ENCODE results near the gene TNXB.

Gene TNXB, protein sequence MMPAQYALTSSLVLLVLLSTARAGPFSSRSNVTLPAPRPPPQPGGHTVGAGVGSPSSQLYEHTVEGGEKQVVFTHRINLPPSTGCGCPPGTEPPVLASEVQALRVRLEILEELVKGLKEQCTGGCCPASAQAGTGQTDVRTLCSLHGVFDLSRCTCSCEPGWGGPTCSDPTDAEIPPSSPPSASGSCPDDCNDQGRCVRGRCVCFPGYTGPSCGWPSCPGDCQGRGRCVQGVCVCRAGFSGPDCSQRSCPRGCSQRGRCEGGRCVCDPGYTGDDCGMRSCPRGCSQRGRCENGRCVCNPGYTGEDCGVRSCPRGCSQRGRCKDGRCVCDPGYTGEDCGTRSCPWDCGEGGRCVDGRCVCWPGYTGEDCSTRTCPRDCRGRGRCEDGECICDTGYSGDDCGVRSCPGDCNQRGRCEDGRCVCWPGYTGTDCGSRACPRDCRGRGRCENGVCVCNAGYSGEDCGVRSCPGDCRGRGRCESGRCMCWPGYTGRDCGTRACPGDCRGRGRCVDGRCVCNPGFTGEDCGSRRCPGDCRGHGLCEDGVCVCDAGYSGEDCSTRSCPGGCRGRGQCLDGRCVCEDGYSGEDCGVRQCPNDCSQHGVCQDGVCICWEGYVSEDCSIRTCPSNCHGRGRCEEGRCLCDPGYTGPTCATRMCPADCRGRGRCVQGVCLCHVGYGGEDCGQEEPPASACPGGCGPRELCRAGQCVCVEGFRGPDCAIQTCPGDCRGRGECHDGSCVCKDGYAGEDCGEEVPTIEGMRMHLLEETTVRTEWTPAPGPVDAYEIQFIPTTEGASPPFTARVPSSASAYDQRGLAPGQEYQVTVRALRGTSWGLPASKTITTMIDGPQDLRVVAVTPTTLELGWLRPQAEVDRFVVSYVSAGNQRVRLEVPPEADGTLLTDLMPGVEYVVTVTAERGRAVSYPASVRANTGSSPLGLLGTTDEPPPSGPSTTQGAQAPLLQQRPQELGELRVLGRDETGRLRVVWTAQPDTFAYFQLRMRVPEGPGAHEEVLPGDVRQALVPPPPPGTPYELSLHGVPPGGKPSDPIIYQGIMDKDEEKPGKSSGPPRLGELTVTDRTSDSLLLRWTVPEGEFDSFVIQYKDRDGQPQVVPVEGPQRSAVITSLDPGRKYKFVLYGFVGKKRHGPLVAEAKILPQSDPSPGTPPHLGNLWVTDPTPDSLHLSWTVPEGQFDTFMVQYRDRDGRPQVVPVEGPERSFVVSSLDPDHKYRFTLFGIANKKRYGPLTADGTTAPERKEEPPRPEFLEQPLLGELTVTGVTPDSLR (N-terminal part only)
- 2.3 to 7.8 (median 4.9) reads per million in 4 experiments for total RNA-seq

DNA sequence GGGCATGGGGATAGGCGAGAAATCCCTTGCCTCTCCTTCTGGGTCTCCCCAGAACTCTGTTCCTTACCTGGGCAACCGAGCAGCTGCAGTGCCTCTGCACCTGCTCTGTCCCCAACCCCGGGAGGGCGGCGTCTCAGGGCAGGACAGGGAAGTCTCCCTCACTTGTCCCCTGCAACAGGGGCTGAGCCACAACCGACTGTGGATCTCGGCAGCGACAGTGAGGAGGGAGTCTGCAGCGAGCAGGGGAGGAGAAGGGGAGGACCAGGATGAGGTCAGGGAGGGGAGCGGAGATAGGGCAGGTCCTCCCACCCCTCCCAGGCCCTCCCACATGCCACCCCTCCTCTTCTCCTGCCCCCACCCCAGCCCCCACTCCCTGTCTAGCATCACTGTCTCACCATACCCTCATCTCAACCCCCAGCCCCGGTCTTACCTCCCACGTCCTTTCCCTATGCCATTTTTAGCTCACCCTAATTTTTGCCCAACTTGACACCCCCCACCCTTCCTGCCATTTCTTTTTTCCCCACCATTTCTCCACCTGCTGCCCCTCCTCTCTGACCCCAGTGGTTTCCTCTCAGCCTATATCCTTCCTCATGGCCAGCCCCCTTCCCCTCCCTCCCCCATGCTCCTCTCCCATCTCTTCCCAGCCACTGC lies at the start of gene TNXB:
TNXB (minus strand) TSS at position 225 of the 651 bp plus-strand sequence. CDS start 11,140 bp downstream, outside the sequence.
- DNase-seq = no peak

DNA sequence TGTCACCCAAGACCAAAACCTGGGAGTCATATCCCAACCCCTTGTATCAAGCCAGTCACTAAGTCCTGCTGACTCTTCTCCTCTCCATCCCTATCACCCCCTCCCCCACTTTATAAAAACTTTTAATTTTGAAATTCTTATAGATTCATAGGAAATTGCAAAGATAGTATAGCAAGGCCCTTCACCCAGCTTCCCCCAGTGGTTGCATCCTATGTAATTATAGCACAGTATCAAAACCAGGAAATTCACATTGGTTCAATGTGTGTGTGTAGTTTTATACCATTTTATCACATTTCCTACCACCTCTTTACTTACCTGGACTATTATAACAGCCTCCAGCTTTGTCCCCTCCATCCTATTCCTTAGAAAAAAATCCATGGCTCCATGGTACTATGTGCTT lies 48.9 kb upstream of the TNXB start:
- DNase-seq = no peak

DNA sequence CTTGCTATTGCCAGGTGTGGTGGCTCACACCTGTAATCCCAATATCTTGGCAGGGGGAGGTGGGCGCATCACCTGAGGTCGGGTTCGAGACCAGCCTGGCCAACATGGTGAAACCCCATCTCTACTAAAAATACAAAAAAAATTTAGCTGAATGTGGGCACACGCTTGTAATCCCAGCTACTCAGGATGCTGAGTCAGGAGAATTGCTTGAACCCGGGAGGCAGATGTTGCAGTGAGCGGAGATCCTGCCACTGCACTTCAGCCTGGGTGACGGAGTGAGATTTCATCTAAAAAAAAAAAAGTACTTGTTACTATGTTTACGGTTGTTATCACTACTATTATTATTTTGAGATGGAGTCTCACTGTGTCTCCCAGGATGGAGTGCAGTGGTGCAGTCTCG lies 47.8 kb upstream of the TNXB start:
- DNase-seq = no peak

DNA sequence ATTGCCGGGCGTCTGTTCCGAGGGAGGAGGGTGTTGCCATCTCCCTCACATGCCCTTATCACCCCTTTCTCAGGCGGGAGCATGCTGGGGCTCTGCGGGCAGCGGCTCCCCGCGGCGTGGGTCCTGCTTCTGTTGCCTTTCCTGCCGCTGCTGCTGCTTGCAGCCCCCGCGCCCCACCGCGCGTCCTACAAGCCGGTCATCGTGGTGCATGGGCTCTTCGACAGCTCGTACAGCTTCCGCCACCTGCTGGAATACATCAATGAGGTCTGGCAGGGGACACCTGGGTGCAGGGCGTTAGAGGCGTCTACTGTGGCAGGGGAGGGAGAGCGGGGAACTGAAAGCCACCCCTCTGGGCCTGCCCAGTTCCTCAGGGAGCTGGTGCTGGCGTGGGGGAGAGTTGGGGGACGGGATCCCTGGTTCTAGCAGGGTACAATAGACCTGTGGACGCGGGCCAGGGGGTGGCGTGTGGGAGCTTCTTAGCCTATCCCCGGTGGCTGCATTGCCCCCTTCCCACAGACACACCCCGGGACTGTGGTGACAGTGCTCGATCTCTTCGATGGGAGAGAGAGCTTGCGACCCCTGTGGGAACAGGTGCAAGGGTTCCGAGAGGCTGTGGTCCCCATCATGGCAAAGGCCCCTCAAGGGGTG lies 45.5 kb upstream of the TNXB start:
- DNase-seq = peak; percentile 48

DNA sequence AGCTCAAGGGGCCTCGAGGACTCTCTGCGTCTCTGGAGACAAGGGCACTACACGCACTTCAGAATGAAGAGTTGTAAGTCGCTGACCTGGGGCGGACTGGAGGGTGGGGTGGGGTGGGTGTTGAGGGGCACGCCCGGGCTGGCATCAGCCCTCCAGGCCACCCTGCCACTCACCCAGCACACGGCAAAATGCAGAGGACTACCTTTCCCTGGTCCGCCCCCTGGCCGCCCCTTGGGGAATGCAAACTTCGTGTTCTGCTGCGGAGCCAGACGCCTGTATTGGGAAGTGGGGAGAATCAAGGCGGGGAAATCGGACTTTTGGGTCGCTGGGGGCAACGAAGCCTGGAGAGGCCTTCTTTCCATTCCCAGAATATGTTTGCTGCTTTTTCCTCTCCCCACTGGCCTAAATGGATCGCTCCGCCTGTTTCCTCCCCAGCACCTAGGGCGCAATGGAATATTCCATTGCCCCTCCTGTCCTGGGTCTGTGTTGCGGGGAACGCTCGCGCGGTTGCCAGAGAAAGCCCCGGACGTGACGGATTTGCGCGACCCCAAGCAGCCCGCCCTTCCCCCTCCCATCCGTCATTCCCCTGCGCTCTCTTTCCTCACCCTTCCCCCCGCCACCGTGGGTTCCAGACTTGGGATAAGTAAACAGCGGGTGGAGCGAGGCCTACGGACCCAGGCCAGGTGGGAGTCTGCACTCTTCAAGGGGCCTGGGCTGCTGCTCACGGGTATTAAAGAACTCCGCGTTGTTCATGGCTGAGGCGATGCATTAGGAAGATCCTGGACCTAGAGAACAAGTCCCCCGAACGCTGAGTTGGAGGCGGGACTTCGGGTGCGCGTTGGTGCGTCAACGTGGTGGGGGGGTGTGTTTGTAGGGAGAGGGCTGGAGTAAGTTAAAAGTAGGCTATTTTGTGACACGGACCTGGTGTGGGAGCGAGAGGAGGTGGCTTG lies 44.7 kb upstream of the TNXB start, which contains the start of gene PPT2:
PPT2 (plus strand) TSS at position 578 of the 950 bp plus-strand sequence. CDS start 454 bp downstream, outside the sequence.
- peak; percentile 74 for DNase-seq

DNA sequence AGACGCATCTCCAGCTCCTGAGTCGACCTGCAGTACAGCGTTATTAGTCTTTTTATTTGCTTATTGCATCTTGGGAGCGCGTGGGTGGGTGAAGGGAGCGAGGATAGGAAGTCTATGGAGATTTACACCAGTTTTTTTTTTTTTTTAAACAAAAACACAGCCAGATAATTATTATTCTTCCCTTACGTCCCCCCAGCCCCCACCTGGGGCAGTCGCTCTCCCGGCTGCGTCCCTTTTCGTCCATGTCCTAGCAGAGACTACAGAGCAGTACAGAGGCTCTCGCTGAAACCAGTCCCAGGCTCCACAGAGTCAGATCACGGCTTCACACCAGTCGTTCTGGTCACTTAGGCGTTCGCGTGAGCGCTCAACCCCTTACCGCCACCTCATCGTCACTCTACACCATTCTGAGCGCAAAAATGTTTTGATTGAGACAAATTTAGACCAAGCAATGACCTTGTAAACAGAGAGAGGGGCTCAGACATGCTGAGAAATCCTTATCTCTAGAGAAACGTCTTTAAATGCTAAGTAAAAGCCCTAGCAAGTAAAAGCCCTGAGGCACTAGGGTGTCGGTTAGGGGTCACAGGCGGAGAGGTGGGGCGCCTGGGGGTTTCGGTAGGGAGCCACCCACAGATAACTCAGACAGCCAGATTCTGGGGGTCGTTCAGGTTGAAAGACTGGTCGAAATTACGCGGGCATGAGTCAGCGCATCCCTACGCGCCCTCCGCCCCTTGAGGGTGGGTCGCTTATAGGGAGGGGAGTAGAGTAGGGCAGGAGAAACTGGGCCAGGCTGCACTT lies 43.8 kb upstream of the TNXB start:
- no peak for DNase-seq

DNA sequence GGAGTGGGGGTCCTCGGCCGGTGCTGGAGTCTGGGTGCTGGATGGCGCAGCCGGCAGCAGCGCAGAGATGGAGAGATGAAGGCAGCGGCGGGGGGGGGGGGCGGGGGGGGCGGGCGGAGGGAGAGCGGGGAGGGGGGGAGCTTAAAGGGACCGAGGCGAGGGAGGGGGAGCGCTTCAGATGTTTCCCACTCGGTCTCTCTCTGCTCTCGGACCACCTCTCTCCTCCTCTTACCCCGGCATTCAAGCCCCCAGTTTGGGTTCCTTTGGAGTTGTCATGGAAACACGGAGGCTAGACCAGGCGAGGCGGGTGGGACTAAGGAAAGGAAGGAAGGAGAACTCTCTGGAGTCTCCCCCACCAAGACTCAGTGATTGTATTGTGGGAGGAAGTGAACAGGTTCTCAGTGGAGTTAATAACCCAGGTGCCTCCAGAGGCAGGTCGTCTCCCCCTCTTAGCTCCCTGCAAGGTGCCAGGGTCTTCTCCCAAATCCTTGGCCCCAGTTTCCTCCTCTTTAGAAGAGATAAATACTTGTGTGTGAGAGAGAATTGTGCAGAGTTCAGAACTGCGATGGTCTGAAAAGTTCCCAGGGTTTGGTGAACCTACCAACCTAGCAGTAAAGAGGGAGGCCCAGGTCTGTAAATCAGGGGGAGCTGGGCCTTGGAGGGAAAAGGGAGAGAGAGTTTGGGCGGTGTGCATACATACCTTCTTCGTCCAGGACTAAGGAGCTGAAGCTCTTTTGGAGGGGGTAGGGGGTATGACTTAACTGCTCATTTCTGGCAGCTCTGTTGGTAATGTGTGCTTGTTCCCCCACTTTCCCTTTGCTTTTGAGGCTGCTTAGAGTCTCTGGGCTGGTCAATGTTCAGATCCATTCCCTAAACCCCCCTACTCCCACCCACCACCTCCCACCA lies 43.0 kb upstream of the TNXB start, which contains the start of gene PRRT1:
PRRT1 (minus strand) TSS at position 77 of the 906 bp plus-strand sequence. CDS start 112 bp downstream, outside the sequence.
- no peak for DNase-seq

DNA sequence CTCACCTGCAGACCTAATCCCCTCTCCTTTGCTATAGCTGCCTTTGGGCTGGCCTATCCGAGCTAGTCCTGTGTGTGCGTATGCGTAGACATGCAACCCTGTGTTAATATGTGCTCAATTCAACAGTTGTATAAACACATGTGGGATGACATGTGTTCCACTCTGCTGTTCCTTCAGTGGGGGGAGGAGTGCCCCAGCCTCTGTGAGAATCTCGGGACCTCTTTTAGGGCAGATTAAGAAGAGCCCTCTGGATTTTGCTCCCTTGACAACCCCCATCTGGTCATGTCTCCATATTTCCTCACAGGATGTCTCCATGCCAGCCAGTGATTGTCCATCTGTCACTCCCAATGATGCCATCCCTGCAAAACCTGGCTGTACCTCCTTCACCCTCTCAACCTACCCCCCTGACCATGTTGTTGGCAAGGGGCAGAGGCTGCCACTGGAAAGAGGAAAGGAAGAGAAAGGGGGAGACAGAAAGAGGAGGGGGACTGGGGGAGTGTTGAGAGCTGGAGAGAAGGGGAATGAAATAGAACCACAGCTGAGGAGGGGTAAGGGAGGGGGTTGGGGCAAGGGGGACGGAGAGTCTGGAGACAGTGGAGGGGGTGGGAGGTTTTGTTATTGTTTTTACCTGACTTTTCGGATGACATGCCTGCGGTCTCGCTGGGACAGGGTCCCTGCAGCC lies 42.2 kb upstream of the TNXB start:
- no peak for DNase-seq

DNA sequence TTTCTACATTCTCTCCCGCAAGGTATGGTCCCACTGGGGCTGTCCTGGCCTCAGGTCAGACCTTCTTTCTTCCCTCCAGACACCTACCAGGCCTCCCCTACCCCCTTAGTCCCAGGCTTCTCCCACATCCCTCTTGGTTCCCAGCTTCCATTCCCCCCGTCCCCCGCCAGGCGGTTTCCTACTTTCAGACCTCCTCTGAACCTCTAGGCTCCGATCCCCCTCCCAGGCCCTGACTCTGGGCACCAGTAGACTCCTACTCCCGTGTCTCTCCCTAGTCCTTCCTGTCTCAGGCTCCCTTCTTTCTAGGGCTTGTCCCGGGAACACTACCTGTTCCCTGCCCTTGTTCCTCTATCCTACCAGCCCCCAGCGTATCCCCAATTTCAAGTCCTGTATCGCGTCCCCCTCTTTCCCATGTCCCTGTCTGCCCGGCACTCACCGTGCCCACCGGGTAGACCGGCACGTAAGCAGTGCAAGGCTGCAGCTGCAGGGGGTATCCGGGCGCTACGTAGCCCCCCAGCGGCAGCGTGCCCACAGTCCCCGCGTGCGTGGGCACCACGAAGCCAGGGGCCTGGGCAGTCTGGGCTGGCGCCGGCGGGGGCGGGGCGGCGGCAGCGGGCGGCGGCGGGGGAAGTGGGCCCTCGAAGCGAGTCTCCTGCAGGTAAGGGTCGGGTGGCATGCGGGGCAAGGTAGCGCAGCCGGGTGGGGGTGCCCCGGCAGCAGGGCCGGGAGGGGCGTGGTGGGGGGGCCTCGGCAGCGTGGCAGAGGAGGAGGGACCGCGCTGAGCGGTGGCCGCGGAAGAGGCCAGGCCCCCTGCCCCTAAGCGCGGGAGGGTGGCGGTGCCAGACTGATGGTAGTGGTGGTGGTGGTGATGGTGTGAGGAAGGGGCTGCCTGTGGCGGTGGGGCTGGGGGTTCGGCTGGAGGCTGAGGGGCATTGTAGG lies 41.1 kb upstream of the TNXB start:
- no peak for DNase-seq

DNA sequence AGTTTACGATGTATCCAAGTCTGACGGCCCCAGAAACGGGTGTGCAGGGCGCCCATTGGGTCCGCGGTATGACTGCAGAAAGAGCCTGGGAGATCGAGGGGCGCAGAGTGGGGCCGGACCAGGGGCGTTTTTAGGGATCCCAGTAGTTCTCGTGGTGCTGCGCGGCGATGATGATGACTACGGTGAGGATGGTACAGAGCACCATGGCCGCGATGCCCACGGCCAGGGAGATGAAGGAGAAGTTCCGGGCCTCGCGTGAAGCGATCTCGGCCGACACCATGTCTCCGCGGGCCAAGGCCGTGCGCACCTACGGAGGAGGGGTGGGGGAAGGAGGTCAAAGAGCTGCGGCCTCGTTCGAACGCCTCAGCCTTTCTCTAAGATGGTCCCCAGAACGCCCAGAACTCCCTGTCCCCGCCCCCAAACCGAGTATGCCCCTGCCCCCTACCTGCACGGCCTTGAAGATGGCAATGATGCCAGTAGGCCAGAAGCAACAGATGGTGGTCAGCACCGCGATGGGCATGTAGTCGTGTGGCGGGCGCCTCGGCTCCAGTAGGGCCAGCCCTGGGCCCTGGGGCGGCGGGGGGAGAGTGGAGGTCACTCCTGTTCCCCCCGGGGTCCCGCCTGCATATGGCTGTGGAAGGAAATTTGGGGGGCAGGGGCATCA lies 40.1 kb upstream of the TNXB start:
- DNase-seq = no peak

DNA sequence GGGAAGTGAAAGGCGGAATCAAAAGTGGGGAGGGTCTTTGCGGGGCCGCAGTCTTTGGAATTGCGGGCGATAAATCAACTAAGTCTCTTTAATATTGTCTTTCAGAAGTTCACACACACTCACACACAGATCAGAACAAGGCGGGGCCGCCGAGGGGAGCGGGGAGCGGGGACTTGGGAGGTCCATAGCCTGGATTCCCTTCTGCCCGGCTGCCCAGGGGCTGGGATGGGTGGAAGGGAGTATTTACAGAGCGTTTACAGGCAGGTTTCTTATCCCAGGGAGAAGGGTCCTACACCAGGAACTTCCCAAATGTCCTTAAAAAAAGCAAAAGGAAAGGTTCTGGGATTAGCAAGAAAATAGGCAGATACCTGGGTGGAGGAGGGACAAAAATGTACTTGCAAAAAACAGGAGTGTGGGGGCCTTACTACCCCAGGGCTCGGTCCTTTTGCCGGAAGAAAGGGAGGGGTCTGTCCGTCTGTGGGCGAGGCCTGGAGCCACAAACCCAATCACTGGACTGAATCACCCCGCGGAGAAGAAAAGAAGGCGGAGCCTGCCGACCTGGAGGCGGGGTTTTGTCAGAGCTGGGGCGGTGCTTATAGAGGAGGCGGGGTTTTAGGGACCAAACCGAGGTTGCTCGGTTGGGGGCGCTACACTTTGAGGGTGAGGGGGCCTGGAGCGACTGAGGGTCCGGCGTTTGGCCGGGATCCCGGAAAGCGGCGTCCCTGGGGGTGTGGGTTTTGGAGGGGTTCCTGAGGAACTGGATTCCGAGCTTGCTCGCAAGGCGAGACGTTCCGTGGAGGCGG lies 39.4 kb upstream of the TNXB start:
- peak; percentile 67 for DNase-seq

DNA sequence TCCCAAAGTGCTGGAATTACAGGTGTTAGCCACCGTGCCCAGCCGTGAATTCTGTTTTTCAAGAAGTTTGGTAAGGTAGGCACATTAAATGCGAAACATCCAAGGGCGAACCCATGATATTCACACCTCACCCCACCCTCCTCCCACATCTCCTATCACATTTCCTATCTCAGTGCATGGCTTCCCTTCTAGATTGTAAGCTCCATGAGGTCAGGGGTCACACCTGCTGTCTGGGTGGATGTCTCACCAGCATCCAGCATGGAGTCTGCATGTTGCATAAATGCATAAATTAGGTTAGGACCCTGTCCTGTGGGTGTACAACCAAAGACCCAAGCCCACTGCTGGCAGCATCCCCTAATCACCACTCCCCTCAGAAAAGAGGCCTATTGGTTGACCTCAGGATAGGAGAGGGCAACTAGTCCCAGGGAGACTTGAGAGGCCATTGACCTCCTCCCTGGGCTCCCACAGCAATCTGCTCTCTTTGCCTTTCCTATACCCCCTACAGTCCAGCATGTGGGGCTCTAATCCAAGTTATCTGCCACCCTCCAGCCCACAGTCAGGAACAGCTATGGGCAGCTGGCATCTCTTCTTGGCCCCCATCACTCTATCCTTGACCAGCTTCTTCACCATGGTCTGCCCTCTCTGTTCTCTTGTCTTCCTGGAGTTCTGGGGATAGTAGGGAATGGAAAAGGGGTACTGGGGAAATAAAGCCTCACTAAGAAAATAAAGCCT lies 38.4 kb upstream of the TNXB start:
- DNase-seq = no peak

DNA sequence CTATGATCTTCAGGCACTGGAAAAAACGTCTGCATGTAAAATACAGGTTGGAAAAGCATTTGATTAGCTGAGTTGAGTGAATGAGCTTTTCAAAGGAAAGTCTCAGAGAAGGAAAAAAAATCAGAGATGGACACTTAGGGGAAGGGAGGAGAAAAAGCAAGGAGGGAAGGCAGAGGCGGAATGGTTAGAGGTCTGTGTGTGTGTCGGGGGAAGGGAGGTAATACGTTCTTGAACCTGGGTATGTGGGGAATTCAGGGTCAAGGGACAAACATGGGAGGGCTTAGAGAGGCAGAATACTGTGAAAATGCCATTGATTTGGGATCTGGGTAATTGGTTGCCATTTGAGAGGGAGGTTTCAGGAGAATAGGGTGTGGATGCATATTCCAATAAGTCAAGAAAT lies 37.5 kb upstream of the TNXB start:
- no peak for DNase-seq

DNA sequence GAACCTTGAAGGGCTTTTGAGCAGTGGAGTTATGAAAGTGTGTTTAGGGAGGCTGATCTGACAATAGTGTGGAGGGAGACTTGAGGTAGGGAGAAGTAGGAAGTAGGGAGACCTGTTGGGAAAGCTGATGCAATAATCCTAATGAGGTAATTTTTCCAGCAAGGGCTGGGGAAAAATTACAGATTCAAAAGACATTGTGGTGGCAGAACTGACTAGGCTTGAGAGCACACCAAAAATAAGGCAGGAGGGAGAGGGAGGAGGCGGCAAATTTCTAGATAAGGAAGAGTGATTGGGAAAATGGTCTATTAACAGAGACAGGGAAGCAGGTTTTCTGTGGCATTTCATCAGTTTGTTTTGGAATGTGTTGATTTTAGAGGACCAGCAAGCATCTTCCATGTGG lies 37.1 kb upstream of the TNXB start:
- DNase-seq = no peak

All from effector CD8-positive, alpha-beta T cell (primary cell).